HFFc6 (cell line): Measurements from ENCODE around the gene SNED1. TPM values are rescaled to one million over a fixed set of nuclear protein-coding genes. Genes with fewer than 3 reads are reported as not detected.

Experiments
- DNase-seq: peaks from one replicate; pipeline ENCODE4 v3.0.0-alpha.2; 2018
- H3K27ac Mint-ChIP-seq: 2 replicates; pipeline ENCODE4 v1.8.0; 2020; ENCODE audit warnings: mild to moderate bottlenecking, mixed read lengths
- H3K27me3 Mint-ChIP-seq: 2 replicates; pipeline ENCODE4 v1.8.0; 2021; ENCODE audit warnings: mild to moderate bottlenecking, moderate library complexity, mixed read lengths; ENCODE audit not compliant: insufficient read depth
- H3K36me3 Mint-ChIP-seq: 2 replicates; pipeline ENCODE4 v1.8.0; 2021; ENCODE audit warnings: low read depth, mixed read lengths
- H3K4me1 Mint-ChIP-seq: 2 replicates; pipeline ENCODE4 v1.8.0; 2020; ENCODE audit warnings: low read depth, mixed read lengths
- H3K4me3 Mint-ChIP-seq: 2 replicates; pipeline ENCODE4 v1.8.0; 2020; ENCODE audit warnings: mild to moderate bottlenecking, moderate library complexity, mixed read lengths
- H3K9me3 Mint-ChIP-seq: 2 replicates; pipeline ENCODE4 v1.8.0; 2020; ENCODE audit warnings: mild to moderate bottlenecking, mixed read lengths
- CTCF ChIP-seq: fragments of 200-600 bp; sonication (generic); IDR thresholded peaks from 2 replicates; pipeline ENCODE4 v1.5.0; 2021; ENCODE audit warnings: antibody characterized with exemption, mild to moderate bottlenecking
- total RNA-seq, 6 experiments: library from RNA; stranded (reverse); fragmentation: NEBNext Ultra II Directional; extraction: Animal tissue kit (Norgen Biotek cat#: 25700); gene quantifications; 2 replicates in 1 of 6; 3 replicates in 5 of 6; pipeline ENCODE4 v1.2.3, GENCODE V29; 2021

Gene SNED1
- total RNA-seq, 6 experiments from 2014 or later = 1.2 to 2.1 (median 1.6) TPM

DNA sequence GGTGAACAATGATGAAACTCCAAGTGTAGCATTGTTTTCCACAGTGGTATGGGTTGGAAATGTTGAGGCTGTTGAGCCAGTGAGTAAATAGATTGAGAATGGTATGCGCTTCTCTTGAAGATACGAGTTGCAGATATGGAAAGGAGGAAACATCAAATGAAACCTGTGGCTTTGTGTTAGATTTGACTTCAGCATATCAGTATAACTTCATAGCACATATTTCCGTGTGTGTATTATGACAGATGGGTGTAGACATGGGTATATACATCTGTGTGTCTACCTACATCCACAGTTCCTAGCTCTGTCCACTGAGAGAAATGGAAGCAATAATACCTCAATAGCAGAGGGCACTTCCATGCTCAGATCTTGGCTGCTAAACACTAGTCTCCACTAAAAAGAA lies 8.0 kb downstream of the SNED1 start:
- H3K4me3 Mint-ChIP-seq = no peak overlapping the region
- H3K36me3 Mint-ChIP-seq = peaks cover 20% of the 10 kb centered on the region
- no peak overlapping the region for H3K27ac Mint-ChIP-seq
- peaks cover 8% of the 10 kb centered on the region for H3K27me3 Mint-ChIP-seq
- H3K9me3 Mint-ChIP-seq = peaks cover 31% of the 10 kb centered on the region
- peaks cover 18% of the 10 kb centered on the region for H3K4me1 Mint-ChIP-seq
- DNase-seq = no peak
- no peak for TF ChIP-seq CTCF

DNA sequence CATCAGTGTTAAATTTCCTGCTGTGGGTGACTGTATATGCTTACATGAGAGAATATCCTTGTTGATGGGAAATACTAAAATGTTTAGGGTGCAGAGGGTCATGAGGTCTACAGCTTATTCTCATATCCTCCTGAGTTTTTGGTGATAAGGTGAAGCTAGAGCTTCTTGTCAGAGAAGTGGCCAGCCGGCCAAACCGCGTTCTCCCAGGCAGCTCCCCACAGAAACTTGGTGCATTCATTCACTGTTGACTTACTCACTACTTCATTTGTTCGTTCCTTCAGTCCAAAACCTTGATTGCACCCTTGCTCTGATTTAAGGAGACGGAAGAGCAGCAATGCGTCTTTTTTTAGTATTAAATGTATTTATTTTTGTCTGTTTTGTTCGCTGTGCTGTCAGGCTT lies 8.7 kb downstream of the SNED1 start:
- TF ChIP-seq CTCF = no peak
- Mint-ChIP-seq H3K27me3 (peaks cover 8% of the 10 kb centered on the region), H3K9me3 (peaks cover 31% of the 10 kb centered on the region), H3K4me3 (no peak overlapping the region), H3K4me1 (peaks cover 18% of the 10 kb centered on the region), H3K36me3 (peaks cover 20% of the 10 kb centered on the region), H3K27ac (no peak overlapping the region)
- DNase-seq = no peak

- H3K9me3 Mint-ChIP-seq = peaks cover 31% of the 10 kb centered on the region
- H3K4me3 Mint-ChIP-seq = no peak overlapping the region
- no peak for DNase-seq
- H3K36me3 Mint-ChIP-seq = peaks cover 20% of the 10 kb centered on the region
- peaks cover 18% of the 10 kb centered on the region for H3K4me1 Mint-ChIP-seq
- H3K27me3 Mint-ChIP-seq = peaks cover 8% of the 10 kb centered on the region
- TF ChIP-seq CTCF = no peak
- H3K27ac Mint-ChIP-seq = no peak overlapping the region
Measured at GRCh38 chr2:241007880-241008710, 9.7 kb downstream of the SNED1 start.

- no peak overlapping the region; the same call in 1 of the 2 replicates for H3K4me3 Mint-ChIP-seq
Measured at GRCh38 chr2:241008711-241009121, 10.3 kb downstream of the SNED1 start.

GRCh38 chr2:241009191-241009590 lies 10.8 kb downstream of the SNED1 start:
- Mint-ChIP-seq H3K27me3 (peaks cover 8% of the 10 kb centered on the region), H3K4me1 (peaks cover 18% of the 10 kb centered on the region), H3K36me3 (peaks cover 12% of the 10 kb centered on the region), H3K4me3 (peak overlapping the region; percentile 15; the same call in 1 of the 2 replicates), H3K27ac (peak overlapping the region; percentile 85), H3K9me3 (peaks cover 21% of the 10 kb centered on the region)
- TF ChIP-seq CTCF = no peak
- no peak for DNase-seq

More at GRCh38 chr2:241008711-241009121, 10.3 kb downstream of the SNED1 start:
- no peak for DNase-seq
- Mint-ChIP-seq H3K36me3 (peaks cover 17% of the 10 kb centered on the region), H3K27ac (no peak overlapping the region), H3K27me3 (peaks cover 8% of the 10 kb centered on the region), H3K4me1 (peaks cover 18% of the 10 kb centered on the region), H3K9me3 (peaks cover 26% of the 10 kb centered on the region)
- TF ChIP-seq CTCF = no peak
